ENCODE data around the gene MORN1.

DNA sequence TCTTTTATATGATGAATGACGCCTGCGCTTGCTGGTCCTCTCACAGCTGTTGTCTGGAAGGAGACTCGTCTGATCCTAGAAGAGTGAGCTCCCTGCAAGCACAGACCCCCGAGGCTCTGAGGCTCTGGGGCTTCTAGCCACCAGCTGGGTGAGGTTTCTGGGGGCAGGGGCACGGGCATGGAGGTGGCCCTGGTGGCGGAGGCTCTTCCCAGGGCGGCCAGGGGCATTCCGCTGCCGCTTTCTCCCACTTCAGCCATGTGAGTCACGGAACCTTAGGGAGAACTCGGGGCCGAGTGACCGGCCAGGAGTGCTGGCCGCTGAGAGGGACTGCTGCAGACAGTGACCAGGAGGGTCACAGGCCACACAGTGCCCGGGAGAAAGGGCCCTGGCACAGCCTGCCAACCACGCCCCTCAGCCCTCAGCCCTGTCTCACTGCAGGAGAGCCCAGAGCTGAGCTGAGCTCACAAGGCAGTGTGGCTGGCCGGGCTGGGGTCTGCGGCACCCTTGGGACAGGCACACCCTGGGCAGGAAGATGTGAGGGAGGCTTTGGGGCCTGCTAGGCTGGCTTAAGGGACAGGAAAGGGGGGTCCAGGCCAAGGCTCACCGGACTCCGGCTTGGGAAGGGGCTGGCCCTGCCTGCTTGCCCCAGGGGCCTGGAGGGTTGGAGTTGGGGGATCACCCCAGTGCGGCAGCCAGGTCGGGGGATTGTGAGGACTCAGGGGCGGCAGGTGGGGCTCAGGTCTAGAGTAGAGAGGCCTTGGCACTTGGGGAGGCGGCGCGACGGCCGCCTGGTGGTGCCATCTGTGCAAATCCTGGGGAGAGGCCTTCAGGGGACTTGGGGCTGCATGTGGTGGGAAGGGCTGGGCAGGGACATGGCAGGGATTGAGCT, 35.7 kb downstream of the MORN1 start:
- no peak for TF ChIP-seq EZH2phosphoT487 (IDR thresholded peaks at IDR 0.05; ENCODE audit: borderline replicate concordance, low read length)
- TF ChIP-seq, protein P1, sequence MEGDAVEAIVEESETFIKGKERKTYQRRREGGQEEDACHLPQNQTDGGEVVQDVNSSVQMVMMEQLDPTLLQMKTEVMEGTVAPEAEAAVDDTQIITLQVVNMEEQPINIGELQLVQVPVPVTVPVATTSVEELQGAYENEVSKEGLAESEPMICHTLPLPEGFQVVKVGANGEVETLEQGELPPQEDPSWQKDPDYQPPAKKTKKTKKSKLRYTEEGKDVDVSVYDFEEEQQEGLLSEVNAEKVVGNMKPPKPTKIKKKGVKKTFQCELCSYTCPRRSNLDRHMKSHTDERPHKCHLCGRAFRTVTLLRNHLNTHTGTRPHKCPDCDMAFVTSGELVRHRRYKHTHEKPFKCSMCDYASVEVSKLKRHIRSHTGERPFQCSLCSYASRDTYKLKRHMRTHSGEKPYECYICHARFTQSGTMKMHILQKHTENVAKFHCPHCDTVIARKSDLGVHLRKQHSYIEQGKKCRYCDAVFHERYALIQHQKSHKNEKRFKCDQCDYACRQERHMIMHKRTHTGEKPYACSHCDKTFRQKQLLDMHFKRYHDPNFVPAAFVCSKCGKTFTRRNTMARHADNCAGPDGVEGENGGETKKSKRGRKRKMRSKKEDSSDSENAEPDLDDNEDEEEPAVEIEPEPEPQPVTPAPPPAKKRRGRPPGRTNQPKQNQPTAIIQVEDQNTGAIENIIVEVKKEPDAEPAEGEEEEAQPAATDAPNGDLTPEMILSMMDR (IDR thresholded peaks at IDR 0.05; ENCODE audit: low read depth, low read length, poor library complexity, severe bottlenecking), result no peak
